Mucosa of stomach (tissue), 1 donor: ENCODE results near the gene PLCH1.

Experiments
- H3K27me3 ChIP-seq: one replicate; pipeline ENCODE4 v1.7.0; 2013; ENCODE audit warnings: mild to moderate bottlenecking, low read length; ENCODE audit not compliant: control insufficient read depth, insufficient read depth
- H3K36me3 ChIP-seq: one replicate; pipeline ENCODE4 v1.7.0; 2013; ENCODE audit warnings: low read length; ENCODE audit not compliant: control insufficient read depth, insufficient read depth
- H3K4me1 ChIP-seq: one replicate; pipeline ENCODE4 v1.7.0; 2013; ENCODE audit warnings: mild to moderate bottlenecking, low read length; ENCODE audit not compliant: control insufficient read depth, insufficient read depth
- H3K4me3 ChIP-seq: one replicate; pipeline ENCODE4 v1.7.0; 2013; ENCODE audit warnings: low read length
- H3K9ac ChIP-seq: one replicate; pipeline ENCODE4 v1.7.0; 2013; ENCODE audit warnings: mild to moderate bottlenecking, low read length, moderate library complexity
- H3K9me3 ChIP-seq: one replicate; pipeline ENCODE4 v1.7.0; 2013; ENCODE audit warnings: mild to moderate bottlenecking, low read length, moderate library complexity; ENCODE audit not compliant: control insufficient read depth
- donor health status: Pancreatic carcinoma.

Gene PLCH1

DNA sequence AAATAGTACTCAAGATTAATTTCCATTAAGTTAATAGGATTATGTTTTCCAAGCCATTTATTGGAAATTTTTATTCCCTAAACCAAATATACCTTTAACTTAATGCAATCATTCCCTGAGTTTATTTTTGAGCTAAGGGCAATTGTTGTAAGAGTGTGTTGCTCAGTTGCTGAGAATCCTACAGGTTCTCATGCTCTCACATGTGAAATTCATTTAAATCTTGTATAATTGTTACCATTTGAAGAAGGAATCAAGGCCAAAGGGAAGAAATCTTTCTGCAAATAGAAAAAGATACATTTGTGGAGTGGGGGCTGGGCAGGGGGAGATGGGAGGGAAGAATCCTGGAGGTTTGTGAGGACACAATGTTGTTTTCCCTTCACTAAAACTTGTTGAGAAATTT, 248.7 kb downstream of the PLCH1 start:
- Histone ChIP-seq H3K27me3 (no peaks in the 10 kb centered on the region), H3K9ac (no peak overlapping the region), H3K36me3 (no peaks in the 10 kb centered on the region), H3K4me1 (no peaks in the 10 kb centered on the region), H3K4me3 (no peak overlapping the region), H3K9me3 (no peaks in the 10 kb centered on the region)

DNA sequence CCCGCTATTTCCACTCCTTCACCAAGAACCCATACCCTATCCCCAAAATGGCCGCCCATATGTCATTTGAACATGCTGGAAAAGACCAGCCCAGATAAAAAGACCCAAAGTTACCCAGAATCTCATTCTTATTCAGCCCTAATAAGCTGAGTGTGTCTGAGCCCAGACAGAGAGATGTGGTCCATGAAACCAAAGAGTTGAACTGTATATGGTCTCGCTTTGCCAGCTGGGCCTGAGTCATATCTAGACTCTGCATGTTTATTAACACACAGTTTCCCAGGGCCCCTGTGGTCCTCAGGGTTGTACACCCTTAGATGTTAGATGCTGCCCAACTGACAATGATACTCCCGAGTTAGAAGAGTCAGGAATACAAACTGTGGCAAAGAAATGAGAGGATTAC, 249.5 kb downstream of the PLCH1 start:
- no peaks in the 10 kb centered on the region for H3K27me3 ChIP-seq
- no peak overlapping the region for H3K4me3 ChIP-seq
- no peaks in the 10 kb centered on the region for H3K9me3 ChIP-seq
- no peaks in the 10 kb centered on the region for H3K4me1 ChIP-seq
- no peak overlapping the region for H3K9ac ChIP-seq
- H3K36me3 ChIP-seq: no peaks in the 10 kb centered on the region

DNA sequence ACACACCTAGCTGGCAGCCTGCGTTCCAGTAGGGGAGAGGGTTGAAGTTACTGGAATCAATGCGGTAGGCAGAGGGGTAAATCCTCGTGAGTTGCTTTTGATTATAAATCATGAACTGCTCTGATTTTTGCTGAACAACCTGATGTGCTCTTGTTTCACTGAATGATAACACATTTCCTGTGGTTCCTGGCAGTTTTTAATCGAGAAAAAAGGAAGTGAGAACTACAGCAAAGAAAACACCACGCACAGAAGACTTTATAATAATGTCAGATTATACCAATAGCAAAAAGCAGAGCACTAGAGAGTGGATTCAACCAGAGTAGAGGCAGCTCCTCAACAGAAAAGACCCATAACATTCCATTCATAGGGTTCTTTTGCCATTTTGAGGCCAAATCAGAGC, 250.5 kb downstream of the PLCH1 start:
- Histone ChIP-seq H3K9ac (no peak overlapping the region), H3K27me3 (no peaks in the 10 kb centered on the region), H3K36me3 (no peaks in the 10 kb centered on the region), H3K4me3 (no peak overlapping the region), H3K4me1 (no peaks in the 10 kb centered on the region), H3K9me3 (no peaks in the 10 kb centered on the region)

DNA sequence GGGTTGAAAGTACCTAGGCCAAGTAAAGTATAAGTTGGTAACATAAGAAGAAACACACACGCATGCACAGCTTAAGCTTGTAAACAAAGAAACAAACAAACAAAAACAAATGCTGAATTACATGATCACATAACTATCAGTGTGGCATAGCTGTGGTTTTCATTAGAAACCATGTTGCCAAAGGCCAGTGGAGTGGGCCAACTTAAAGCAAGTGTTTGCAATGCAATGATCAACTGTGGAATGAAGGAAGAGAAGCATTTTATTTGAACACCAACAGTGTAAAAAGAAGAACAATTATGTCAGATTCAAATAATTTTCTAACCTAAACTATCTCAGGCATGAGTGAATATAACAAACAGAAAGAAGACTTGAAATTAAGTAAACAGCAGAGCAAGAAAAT, 252.0 kb downstream of the PLCH1 start:
- Histone ChIP-seq H3K9ac (no peak overlapping the region), H3K36me3 (peaks cover 2% of the 10 kb centered on the region), H3K9me3 (no peaks in the 10 kb centered on the region), H3K27me3 (no peaks in the 10 kb centered on the region), H3K4me1 (no peaks in the 10 kb centered on the region), H3K4me3 (no peak overlapping the region)

DNA sequence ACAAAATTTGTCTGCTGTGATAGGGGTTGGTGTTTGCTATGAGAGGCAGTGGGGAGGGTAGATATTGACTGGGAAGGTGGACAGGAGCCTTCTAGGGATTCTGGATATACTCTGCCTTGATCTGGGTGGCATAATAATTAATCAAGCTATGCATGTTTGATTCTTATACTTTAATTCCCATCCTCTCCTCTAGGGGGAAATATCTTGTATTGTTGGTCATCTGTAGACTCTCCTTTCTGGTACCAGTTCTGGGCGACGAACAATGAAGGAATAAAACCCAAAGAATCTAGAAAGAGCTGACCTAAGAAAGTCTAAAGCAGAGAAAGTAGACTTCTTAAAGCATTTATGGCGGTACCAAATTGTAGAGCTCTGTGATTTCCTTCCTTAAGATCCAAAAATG, 253.2 kb downstream of the PLCH1 start:
- Histone ChIP-seq H3K4me3 (no peak overlapping the region), H3K4me1 (no peaks in the 10 kb centered on the region), H3K27me3 (no peaks in the 10 kb centered on the region), H3K9me3 (no peaks in the 10 kb centered on the region), H3K36me3 (peaks cover 3% of the 10 kb centered on the region), H3K9ac (no peak overlapping the region)

DNA sequence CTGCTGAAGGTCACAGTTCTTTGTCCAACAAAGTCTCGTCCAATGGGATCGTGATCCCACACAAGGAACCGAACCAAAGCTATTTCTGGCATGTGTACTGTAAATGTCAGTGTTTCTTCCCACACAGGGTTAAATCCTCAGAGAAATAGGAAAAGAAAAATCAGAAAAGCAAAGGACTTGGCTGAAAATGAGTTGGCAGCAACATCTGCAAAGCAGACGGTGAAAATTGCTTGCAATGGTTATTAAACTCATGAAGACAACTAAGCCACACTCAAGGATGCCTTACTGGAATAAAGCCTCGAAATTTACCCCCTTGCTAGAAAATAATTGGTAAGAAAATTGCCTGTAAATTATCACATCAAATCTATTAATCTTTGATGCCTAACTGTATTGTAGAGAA, 256.2 kb downstream of the PLCH1 start:
- Histone ChIP-seq H3K9me3 (no peaks in the 10 kb centered on the region), H3K27me3 (no peaks in the 10 kb centered on the region), H3K4me3 (no peak overlapping the region), H3K4me1 (no peaks in the 10 kb centered on the region), H3K36me3 (peaks cover 3% of the 10 kb centered on the region), H3K9ac (no peak overlapping the region)

DNA sequence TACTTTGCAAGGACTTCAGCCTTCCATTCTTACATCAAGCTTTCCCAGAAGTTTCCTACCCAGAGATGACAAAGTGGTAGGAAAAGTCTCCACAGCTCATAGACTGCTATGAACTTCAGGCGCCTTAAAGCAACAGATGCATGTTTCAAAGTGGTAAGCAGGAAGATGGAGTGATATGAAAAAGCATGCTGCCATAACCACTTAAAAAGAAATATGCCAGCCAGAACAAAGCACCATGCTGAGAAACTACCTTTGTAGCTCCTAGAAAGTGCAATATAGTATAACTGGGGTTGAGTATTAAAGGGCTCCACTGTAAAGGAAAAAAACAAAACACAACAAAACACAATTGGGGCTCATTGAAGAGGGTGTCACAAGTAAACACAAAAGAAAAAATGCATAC, 259.0 kb downstream of the PLCH1 start:
- H3K9ac ChIP-seq: no peak overlapping the region
- H3K27me3 ChIP-seq: no peaks in the 10 kb centered on the region
- H3K4me3 ChIP-seq: no peak overlapping the region
- H3K4me1 ChIP-seq: no peaks in the 10 kb centered on the region
- no peaks in the 10 kb centered on the region for H3K9me3 ChIP-seq
- H3K36me3 ChIP-seq: peaks cover 3% of the 10 kb centered on the region

DNA sequence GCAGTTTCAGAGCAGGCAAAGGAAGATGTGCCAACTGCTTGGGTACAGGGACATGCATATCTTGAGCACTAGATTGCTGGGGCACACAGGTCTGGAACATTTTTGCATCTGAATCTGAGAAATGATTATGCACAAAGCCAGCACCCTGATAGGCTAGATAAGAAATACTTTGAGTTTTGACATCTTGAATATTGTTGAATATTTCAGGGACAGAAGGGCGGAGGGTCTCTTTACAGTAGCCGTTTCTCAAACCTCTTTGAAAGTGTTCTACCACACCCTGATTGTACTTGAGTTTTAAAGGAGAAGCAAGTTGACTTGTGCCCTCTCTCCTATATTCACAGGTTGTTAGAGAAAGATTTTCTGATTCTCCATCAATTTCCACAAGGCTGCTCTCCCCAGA, 263.3 kb downstream of the PLCH1 start:
- no peak overlapping the region for H3K4me3 ChIP-seq
- H3K36me3 ChIP-seq: no peaks in the 10 kb centered on the region
- H3K9me3 ChIP-seq: no peaks in the 10 kb centered on the region
- no peak overlapping the region for H3K9ac ChIP-seq
- no peaks in the 10 kb centered on the region for H3K27me3 ChIP-seq
- no peaks in the 10 kb centered on the region for H3K4me1 ChIP-seq

DNA sequence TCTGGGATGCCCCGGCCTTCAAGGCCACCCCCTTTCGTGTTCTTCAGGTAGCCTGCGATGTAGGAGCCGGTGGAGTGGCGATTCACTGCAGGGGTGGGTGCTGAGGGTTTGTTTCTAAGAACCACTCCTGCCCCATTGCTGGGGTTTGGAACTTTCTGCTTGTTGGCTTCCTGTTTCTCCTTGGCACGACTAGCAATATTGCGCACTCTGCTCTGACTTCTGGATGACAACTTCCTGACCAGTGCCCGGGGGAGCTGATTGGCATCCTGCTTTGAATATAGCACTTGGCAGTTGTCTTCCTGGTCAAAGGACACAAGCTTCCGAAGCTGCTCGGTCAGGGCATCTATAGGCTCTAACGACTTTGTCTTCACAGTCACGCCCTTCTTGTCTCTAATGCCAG, 263.8 kb downstream of the PLCH1 start:
- Histone ChIP-seq H3K27me3 (no peaks in the 10 kb centered on the region), H3K36me3 (no peaks in the 10 kb centered on the region), H3K4me3 (no peak overlapping the region), H3K9ac (no peak overlapping the region), H3K4me1 (no peaks in the 10 kb centered on the region), H3K9me3 (no peaks in the 10 kb centered on the region)

DNA sequence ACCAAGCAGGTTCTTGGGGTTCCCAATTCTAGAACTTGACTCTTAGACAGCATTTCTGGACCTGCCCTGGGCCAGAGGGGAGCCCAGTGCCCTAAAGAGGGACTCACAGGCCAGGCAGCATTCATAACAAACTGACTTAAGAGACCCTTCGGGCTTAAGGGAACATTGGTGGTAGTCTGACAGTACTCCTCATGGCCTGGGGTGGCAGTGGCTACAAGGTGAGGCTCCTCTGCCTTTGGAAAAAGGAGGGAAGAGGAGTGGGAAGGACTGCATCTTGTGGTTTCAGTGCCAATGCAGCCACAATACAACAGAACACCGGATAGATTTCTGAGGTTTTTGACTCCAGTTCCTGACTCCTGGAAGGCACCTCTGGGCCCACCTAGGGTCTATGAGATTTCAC, 279.2 kb downstream of the PLCH1 start:
- Histone ChIP-seq H3K9me3 (no peaks in the 10 kb centered on the region), H3K4me3 (no peak overlapping the region), H3K4me1 (no peaks in the 10 kb centered on the region), H3K36me3 (no peaks in the 10 kb centered on the region), H3K27me3 (no peaks in the 10 kb centered on the region), H3K9ac (no peak overlapping the region)

DNA sequence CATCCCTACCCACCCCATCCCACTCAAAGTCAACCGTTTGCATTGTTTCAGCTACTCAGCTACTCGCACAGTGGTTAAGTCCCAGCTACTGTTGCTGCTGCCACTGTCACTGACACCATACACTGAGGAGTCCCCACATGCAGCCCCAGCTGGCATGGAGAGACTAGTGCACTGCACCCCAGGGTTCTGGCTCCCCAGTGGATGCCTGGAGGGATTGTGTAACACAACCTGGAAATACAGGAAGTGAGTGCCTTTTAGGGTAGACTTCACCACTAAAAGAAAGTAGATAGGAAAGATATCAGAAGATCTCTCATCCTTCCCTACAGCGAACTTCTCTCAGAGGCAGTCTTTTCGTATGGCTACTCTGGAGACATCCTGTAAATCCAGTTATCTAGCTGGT, 282.2 kb downstream of the PLCH1 start:
- no peaks in the 10 kb centered on the region for H3K36me3 ChIP-seq
- no peaks in the 10 kb centered on the region for H3K27me3 ChIP-seq
- no peaks in the 10 kb centered on the region for H3K9me3 ChIP-seq
- H3K4me1 ChIP-seq: no peaks in the 10 kb centered on the region
- no peak overlapping the region for H3K9ac ChIP-seq
- no peak overlapping the region for H3K4me3 ChIP-seq

DNA sequence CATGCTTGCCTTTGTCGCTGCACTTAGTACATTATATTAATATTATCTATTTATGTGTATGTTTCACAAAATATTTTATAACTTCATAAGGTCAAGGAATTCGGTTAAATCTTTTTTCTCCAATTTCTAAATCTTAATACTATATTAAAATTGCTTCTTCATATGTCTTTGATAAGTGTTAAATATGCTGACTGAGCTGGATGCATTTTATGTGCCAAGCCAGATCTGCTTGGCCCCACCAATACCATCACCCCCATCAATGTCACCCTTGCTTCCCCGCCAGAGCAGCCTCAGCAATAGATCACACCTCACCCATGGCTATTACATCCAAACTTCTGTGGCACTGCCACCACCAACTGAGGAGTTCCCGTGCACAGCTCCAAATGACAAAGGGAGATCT, 287.3 kb downstream of the PLCH1 start:
- Histone ChIP-seq H3K9me3 (no peaks in the 10 kb centered on the region), H3K9ac (no peak overlapping the region), H3K4me3 (no peak overlapping the region), H3K4me1 (no peaks in the 10 kb centered on the region), H3K36me3 (no peaks in the 10 kb centered on the region), H3K27me3 (no peaks in the 10 kb centered on the region)

DNA sequence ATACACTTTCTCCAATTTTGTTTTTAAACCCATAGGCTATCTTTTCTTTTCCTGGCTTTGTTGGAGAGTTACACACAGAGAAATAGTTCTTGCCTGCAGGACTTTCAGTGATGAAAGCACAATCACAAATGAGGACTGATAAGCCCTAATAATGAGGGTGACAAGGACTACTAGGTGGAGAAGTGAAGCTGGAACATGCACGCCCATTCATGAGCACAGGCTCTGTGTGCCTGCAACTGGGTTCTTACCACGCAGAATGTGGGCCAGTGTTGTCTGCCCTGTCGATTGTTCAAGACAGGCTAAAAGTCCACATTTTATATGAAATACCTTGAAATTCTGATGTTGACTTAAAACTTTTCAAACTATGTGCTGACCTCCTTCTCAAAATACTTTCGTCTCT, 289.1 kb downstream of the PLCH1 start:
- no peaks in the 10 kb centered on the region for H3K4me1 ChIP-seq
- no peak overlapping the region for H3K4me3 ChIP-seq
- H3K9me3 ChIP-seq: no peaks in the 10 kb centered on the region
- H3K27me3 ChIP-seq: no peaks in the 10 kb centered on the region
- no peaks in the 10 kb centered on the region for H3K36me3 ChIP-seq
- H3K9ac ChIP-seq: no peak overlapping the region
